Upper lobe of right lung (tissue), 1 donor: ENCODE data around the gene DAAM2. TPM values are rescaled to one million over a fixed set of nuclear protein-coding genes. Genes with fewer than 3 reads are reported as not detected.

Source experiments
- ATAC-seq: fragments of 200-7000 bp; cut with Tn5 transposase; one replicate; pipeline ENCODE4 v1.9.1; 2020; ENCODE audit warnings: mild to moderate bottlenecking, moderate library complexity
- DNase-seq: peaks from one replicate; pipeline ENCODE4 v3.0.0-alpha.2; 2020
- H3K27ac ChIP-seq: fragments of 200-600 bp; one replicate; pipeline ENCODE4 v1.8.0; 2022
- H3K27me3 ChIP-seq: fragments of 200-600 bp; one replicate; pipeline ENCODE4 v1.8.0; 2022; ENCODE audit warnings: mild to moderate bottlenecking
- H3K36me3 ChIP-seq: fragments of 200-600 bp; one replicate; pipeline ENCODE4 v1.8.0; 2022
- H3K4me1 ChIP-seq: fragments of 200-600 bp; one replicate; pipeline ENCODE4 v1.8.0; 2022
- H3K4me3 ChIP-seq: fragments of 200-600 bp; one replicate; pipeline ENCODE4 v1.8.0; 2022; ENCODE audit warnings: mild to moderate bottlenecking
- H3K9me3 ChIP-seq: fragments of 200-600 bp; one replicate; pipeline ENCODE4 v1.8.0; 2022
- CTCF ChIP-seq: fragments of 200-600 bp; IDR thresholded peaks from one replicate; pipeline ENCODE4 v1.8.0; 2022; ENCODE audit warnings: antibody characterized with exemption
- intact Hi-C: fragments of 100-400 bp; cut with DNase I; formaldehyde crosslinking; loops from one replicate; pipeline ENCODE4 v1.11.0; 2022
- total RNA-seq: library from RNA; stranded (reverse); fragmentation: NEBNext Ultra II Directional; extraction: Animal tissue kit (Norgen Biotek cat#: 25700); gene quantifications from one replicate; pipeline ENCODE4 v1.2.1, GENCODE V29; 2021
- donor health status: DM: no; HTN: yes; CAD: no; lungs with severe emphysema.

Gene DAAM2
- total RNA-seq, 1 donor from 2014 or later = 34.6 TPM

- Histone ChIP-seq H3K27me3 (no peaks in the 10 kb centered on the region), H3K4me1 (peaks cover 9% of the 10 kb centered on the region), H3K27ac (no peak overlapping the region), H3K36me3 (no peaks in the 10 kb centered on the region), H3K4me3 (no peak overlapping the region), H3K9me3 (no peaks in the 10 kb centered on the region)
- DNase-seq (no peak), ATAC-seq (no peak)
- intact Hi-C loops = no loop called here
- TF ChIP-seq CTCF = no peak
These were observed 101.1 kb downstream of the DAAM2 start for GRCh38 chr6:39893286-39893685.

GRCh38 chr6:39896701-39897100 is 104.5 kb downstream of the DAAM2 start:
- ATAC-seq (no peak), DNase-seq (no peak)
- H3K27me3 ChIP-seq = no peaks in the 10 kb centered on the region
- no peaks in the 10 kb centered on the region for H3K9me3 ChIP-seq
- peaks cover 5% of the 10 kb centered on the region for H3K4me1 ChIP-seq
- TF ChIP-seq CTCF = no peak
- H3K36me3 ChIP-seq = peaks cover 19% of the 10 kb centered on the region
- intact Hi-C loops = no loop called here
- no peak overlapping the region for H3K4me3 ChIP-seq
- H3K27ac ChIP-seq = no peak overlapping the region

- H3K4me1 ChIP-seq = no peaks in the 10 kb centered on the region
- H3K9me3 ChIP-seq = no peaks in the 10 kb centered on the region
- no peak for TF ChIP-seq CTCF
- H3K4me3 ChIP-seq = no peak overlapping the region
- ATAC-seq (no peak), DNase-seq (no peak)
- H3K36me3 ChIP-seq = peaks cover 19% of the 10 kb centered on the region
- H3K27ac ChIP-seq = no peak overlapping the region
- no peaks in the 10 kb centered on the region for H3K27me3 ChIP-seq
- intact Hi-C loops = no loop called here
These were observed 105.5 kb downstream of the DAAM2 start for GRCh38 chr6:39897698-39898097.

GRCh38 chr6:39898625-39899024 is 106.4 kb downstream of the DAAM2 start:
- Histone ChIP-seq H3K36me3 (peaks cover 19% of the 10 kb centered on the region), H3K27ac (no peak overlapping the region), H3K27me3 (no peaks in the 10 kb centered on the region), H3K4me1 (no peaks in the 10 kb centered on the region), H3K9me3 (no peaks in the 10 kb centered on the region), H3K4me3 (no peak overlapping the region)
- intact Hi-C loops = no loop called here
- TF ChIP-seq CTCF = no peak
- DNase-seq (no peak), ATAC-seq (no peak)

GRCh38 chr6:39899554-39900295 is 107.5 kb downstream of the DAAM2 start:
- no peak for TF ChIP-seq CTCF
- intact Hi-C loops = no loop called here
- Histone ChIP-seq H3K27ac (no peak overlapping the region), H3K4me1 (no peaks in the 10 kb centered on the region), H3K4me3 (no peak overlapping the region), H3K27me3 (no peaks in the 10 kb centered on the region), H3K9me3 (no peaks in the 10 kb centered on the region), H3K36me3 (peaks cover 19% of the 10 kb centered on the region)
- no peak for ATAC-seq
- DNase-seq = no peak
